A549 (cell line): ENCODE data around the gene TIMM9. TPM values are rescaled to one million over a fixed set of nuclear protein-coding genes. Genes with fewer than 3 reads are reported as not detected.
A peak's percentile ranks its signal among the peaks of the same experiment; 100 is the strongest.

ENCODE experiments used
- ATAC-seq, 2 experiments: fragments of 200-7000 bp in 1 of 2; fragments of >200 bp in 1 of 2; cut with Nextera tagmentation in 1 of 2; cut with Tn5 transposase in 1 of 2; 3 replicates each; pipeline versions ENCODE4 v1.8.0 to v1.9.1; 2018 to 2020; ENCODE audit warnings: mild to moderate bottlenecking in 1 of 2, moderate library complexity in 1 of 2
- CTCF ChIA-PET: fragments of 300-600 bp; sonication (Branson Sonifier 250); formaldehyde crosslinking; extraction: SDS; loops from one replicate; lab custom pipeline; 2021; ENCODE audit warnings: antibody characterized with exemption, inconsistent platforms; lab: Yijun Ruan, JAX
- POLR2A ChIA-PET: fragments of 350-600 bp; formaldehyde crosslinking; extraction: SDS; loops from one replicate; lab custom pipeline; 2021; ENCODE audit warnings: antibody characterized with exemption, inconsistent platforms; lab: Yijun Ruan, JAX
- DNase-seq, 2 experiments: peaks; one replicate each; pipeline versions ENCODE4 v3.0.0 to v3.0.0-alpha.2; 2011 to 2016; ENCODE audit warnings: low read depth in 1 of 2, low spot score in 1 of 2
- FAIRE-seq: peaks from 2 replicates; lab custom pipeline; 2011; peaks lifted over from hg19 to GRCh38; lab: Jason Lieb, UNC
- H3K27ac ChIP-seq, 2 experiments: fragments of >200 bp; sonication (Bioruptor Twin); formaldehyde crosslinking; 3 replicates each; pipeline ENCODE4 v1.5.1; 2016 to 2017
- H3K4me1 ChIP-seq: fragments of >200 bp; sonication (Bioruptor Twin); formaldehyde crosslinking; 3 replicates; pipeline ENCODE4 v1.6.1; 2016
- H3K4me2 ChIP-seq: fragments of >200 bp; sonication (Bioruptor Twin); formaldehyde crosslinking; 3 replicates; pipeline ENCODE4 v1.6.1; 2016
- H3K4me3 ChIP-seq: fragments of >200 bp; sonication (Bioruptor Twin); formaldehyde crosslinking; 3 replicates; pipeline ENCODE4 v1.5.1; 2016
- H3K9me3 ChIP-seq: fragments of >200 bp; sonication (Bioruptor Twin); formaldehyde crosslinking; 3 replicates; pipeline ENCODE4 v1.6.1; 2016
- BHLHE40 ChIP-seq: IDR thresholded peaks from 2 replicates; pipeline ENCODE4 v1.6.1; 2012; ENCODE audit warnings: low read depth, low read length, inconsistent platforms
- CBX2 ChIP-seq: fragments of 200-600 bp; sonication (generic); IDR thresholded peaks from 2 replicates; pipeline ENCODE4 v1.6.1; 2016; ENCODE audit warnings: low read depth, mild to moderate bottlenecking, borderline replicate concordance
- E2F6 ChIP-seq: IDR thresholded peaks from 2 replicates; pipeline ENCODE4 v1.6.1; 2012; ENCODE audit warnings: low read depth, borderline replicate concordance
- EHF ChIP-seq: fragments of 250-450 bp; sonication (Bioruptor Pico); IDR thresholded peaks from 2 replicates; pipeline ENCODE4 v1.5.0; 2020; ENCODE audit warnings: mild to moderate bottlenecking
- ELK1 ChIP-seq: fragments of 150-350 bp; IDR thresholded peaks from 2 replicates; pipeline ENCODE4 v1.6.1; 2014; ENCODE audit warnings: low read depth, mild to moderate bottlenecking, low read length
- FOSB ChIP-seq: fragments of 250-450 bp; sonication (Bioruptor Pico); IDR thresholded peaks from 2 replicates; pipeline ENCODE4 v1.5.0; 2020; ENCODE audit warnings: mild to moderate bottlenecking, moderate library complexity
- FOSL2 ChIP-seq, 2 experiments: fragments of 450-650 bp in 1 of 2; fragments of >200 bp in 1 of 2; sonication (Bioruptor Twin) in 1 of 2; formaldehyde crosslinking; IDR thresholded peaks; 2 replicates each; pipeline versions ENCODE4 v1.5.0 to v1.6.1; 2016 to 2020; ENCODE audit warnings: mild to moderate bottlenecking in 1 of 2, moderate library complexity in 1 of 2
- FOXS1 ChIP-seq: fragments of 250-450 bp; sonication (Bioruptor Pico); IDR thresholded peaks from 2 replicates; pipeline ENCODE4 v1.5.0; 2020; ENCODE audit warnings: mild to moderate bottlenecking, moderate library complexity
- HES2 ChIP-seq: fragments of >200 bp; sonication (Bioruptor Twin); formaldehyde crosslinking; IDR thresholded peaks from 2 replicates; pipeline ENCODE4 v1.6.1; 2016
- HMGXB4 ChIP-seq: fragments of 250-450 bp; sonication (Bioruptor Pico); IDR thresholded peaks from 2 replicates; pipeline ENCODE4 v1.5.0; 2021; ENCODE audit warnings: mild to moderate bottlenecking, moderate library complexity, borderline replicate concordance
- HOXB5 ChIP-seq: fragments of 250-450 bp; sonication (Bioruptor Pico); IDR thresholded peaks from 2 replicates; pipeline ENCODE4 v1.5.0; 2020; ENCODE audit warnings: mild to moderate bottlenecking, moderate library complexity
- POLR2A ChIP-seq: IDR thresholded peaks from 2 replicates; pipeline ENCODE4 v1.6.1; 2012; ENCODE audit warnings: mild to moderate bottlenecking, low read length
- RARB ChIP-seq: fragments of 250-450 bp; sonication (Bioruptor Pico); IDR thresholded peaks from 2 replicates; pipeline ENCODE4 v1.8.0; 2021; ENCODE audit warnings: mild to moderate bottlenecking, moderate library complexity
- RFX5 ChIP-seq: fragments of 450-650 bp; IDR thresholded peaks from 2 replicates; pipeline ENCODE4 v1.7.1; 2014; ENCODE audit warnings: antibody characterized with exemption, mild to moderate bottlenecking, moderate library complexity
- SMC3 ChIP-seq: fragments of >200 bp; sonication (Bioruptor Twin); formaldehyde crosslinking; IDR thresholded peaks from 3 replicates; pipeline ENCODE4 v1.6.1; 2018; ENCODE audit warnings: inconsistent platforms
- SREBF2 ChIP-seq: fragments of 450-650 bp; IDR thresholded peaks from 2 replicates; pipeline ENCODE4 v1.6.1; 2014; ENCODE audit warnings: mild to moderate bottlenecking, moderate library complexity
- TFCP2L1 ChIP-seq: fragments of 250-450 bp; sonication (Bioruptor Pico); IDR thresholded peaks from 2 replicates; pipeline ENCODE4 v1.5.0; 2021; ENCODE audit warnings: mild to moderate bottlenecking
- WGBS: methylation state at CpG from one replicate; pipeline ENCODE4 v1.1.6; 2017; ENCODE audit errors: missing lambda C conversion rate; 5-methylcytosine and 5-hydroxymethylcytosine counted together
- polyA plus RNA-seq, 4 experiments: library from polyadenylated mRNA; depleted of rRNA in 3 of 4; stranded (reverse); fragments of >200 nt; fragmentation: RNase III in 1 of 4; extraction: RNeasy Plus Mini Kit Qiagen cat#74134 plus additional on column Dnase treatment in 1 of 4; gene quantifications; 2 replicates in 3 of 4; 3 replicates in 1 of 4; pipeline ENCODE4 v1.2.3, GENCODE V29; 2011 to 2017
- TF ChIP-seq, protein P1 (sequence below): IDR thresholded peaks from 2 replicates; pipeline ENCODE4 v1.6.1; 2012
- TF ChIP-seq, protein P2 (sequence below): IDR thresholded peaks from 2 replicates; pipeline ENCODE4 v1.6.1; 2012

TIMM9 gene
- polyA plus RNA-seq, 2 of the 4 experiments (the other 2 are of a cell fraction), result 70.1 to 101 TPM

DNA sequence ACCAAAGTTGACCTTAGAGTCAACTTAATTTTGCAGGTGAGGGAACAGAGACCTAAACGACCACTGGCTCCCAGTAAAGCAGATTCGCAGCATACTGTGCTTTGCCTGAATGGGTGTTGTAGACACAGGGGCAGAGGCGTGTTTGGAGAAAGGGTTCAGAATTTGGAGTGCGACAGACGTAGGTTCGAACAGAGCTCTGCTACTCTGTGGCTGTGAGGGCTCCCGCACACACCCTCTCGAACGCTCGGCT is 31.8 kb downstream of the TIMM9 start:
- FAIRE-seq (no peak), ATAC-seq (no peak; a peak in 2 of 6 replicates)
- Histone ChIP-seq H3K4me2 (peak overlapping the region; percentile 77), H3K9me3 (no peaks in the 10 kb centered on the region), H3K27ac (peak overlapping the region; percentile 73 to 95), H3K4me1 (peaks cover 20% of the 10 kb centered on the region)
- 13% methylated on average over 6 of the region's 10 CpGs for WGBS
- no peak for TF ChIP-seq EHF (CRISPR knock-in tag)
- TF ChIP-seq, protein P1, sequence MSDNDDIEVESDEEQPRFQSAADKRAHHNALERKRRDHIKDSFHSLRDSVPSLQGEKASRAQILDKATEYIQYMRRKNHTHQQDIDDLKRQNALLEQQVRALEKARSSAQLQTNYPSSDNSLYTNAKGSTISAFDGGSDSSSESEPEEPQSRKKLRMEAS, result no peak
- no peak for TF ChIP-seq SREBF2
- TF ChIP-seq, all 56 proteins: peak for 0
- POLR2A ChIA-PET, result interaction anchor here (1.1 kb wide), 1 partner anchor 26 kb away, joined by 3 read pairs; no protein-coding TSS in a partner anchor
- peak overlapping the region; percentile 51 for H3K4me3 ChIP-seq
- CTCF ChIA-PET, result interaction anchor here (0.5 to 4.7 kb wide), 25 partner anchors 8 to 291 kb away, joined by 3 to 35 read pairs (median 4); partner anchors contain the start of genes ARID4A, KIAA0586 and TIMM9
- DNase-seq, result peak in 1 of 2 experiments; percentile 25

- no peak for FAIRE-seq
Observed at GRCh38 chr14:58390830-58391229, 36.5 kb downstream of the TIMM9 start.

More at GRCh38 chr14:58390830-58391229, 36.5 kb downstream of the TIMM9 start:
- Histone ChIP-seq H3K4me1 (peaks cover 5% of the 10 kb centered on the region; the same call in 2 of the 3 replicates), H3K4me2 (no peak overlapping the region), H3K4me3 (no peak overlapping the region), H3K9me3 (no peaks in the 10 kb centered on the region), H3K27ac (no peak overlapping the region)
- DNase-seq, result no peak
- ChIA-PET CTCF (no interaction called here), POLR2A (no interaction called here)
- TF ChIP-seq HOXB5 (CRISPR knock-in tag), result no peak
- no peak for TF ChIP-seq CBX2
- TF ChIP-seq POLR2A, result no peak
- TF ChIP-seq SREBF2, result no peak
- TF ChIP-seq RARB (CRISPR knock-in tag), result no peak
- no peak for TF ChIP-seq FOSB (CRISPR knock-in tag)
- TF ChIP-seq FOXS1 (CRISPR knock-in tag), result no peak
- no peak for TF ChIP-seq RFX5
- TF ChIP-seq ELK1, result no peak
- TF ChIP-seq, protein P1, result no peak
- no peak for TF ChIP-seq SMC3
- no peak for TF ChIP-seq HMGXB4
- TF ChIP-seq TFCP2L1 (CRISPR knock-in tag), result no peak
- TF ChIP-seq, protein P2, sequence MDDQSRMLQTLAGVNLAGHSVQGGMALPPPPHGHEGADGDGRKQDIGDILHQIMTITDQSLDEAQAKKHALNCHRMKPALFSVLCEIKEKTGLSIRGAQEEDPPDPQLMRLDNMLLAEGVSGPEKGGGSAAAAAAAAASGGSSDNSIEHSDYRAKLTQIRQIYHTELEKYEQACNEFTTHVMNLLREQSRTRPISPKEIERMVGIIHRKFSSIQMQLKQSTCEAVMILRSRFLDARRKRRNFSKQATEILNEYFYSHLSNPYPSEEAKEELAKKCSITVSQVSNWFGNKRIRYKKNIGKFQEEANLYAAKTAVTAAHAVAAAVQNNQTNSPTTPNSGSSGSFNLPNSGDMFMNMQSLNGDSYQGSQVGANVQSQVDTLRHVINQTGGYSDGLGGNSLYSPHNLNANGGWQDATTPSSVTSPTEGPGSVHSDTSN, result no peak
- TF ChIP-seq HES2, result no peak
- no peak for TF ChIP-seq BHLHE40
- TF ChIP-seq FOSL2 (IDR thresholded peaks at IDR 0.05), result no peak
- no peak for TF ChIP-seq FOSL2 (CRISPR knock-in tag; IDR thresholded peaks at IDR 0.05)
- no peak for TF ChIP-seq E2F6
- 61% methylated on average over 2 of the region's 2 CpGs for WGBS
- no peak for ATAC-seq
